Measurements from ENCODE around the gene MAPK8. TPM values are rescaled to one million over a fixed set of nuclear protein-coding genes. Genes with fewer than 3 reads are reported as not detected.

The MAPK8 gene
- total RNA-seq, 2 donors from 2014 or later = 39.3 to 74.4 TPM

DNA sequence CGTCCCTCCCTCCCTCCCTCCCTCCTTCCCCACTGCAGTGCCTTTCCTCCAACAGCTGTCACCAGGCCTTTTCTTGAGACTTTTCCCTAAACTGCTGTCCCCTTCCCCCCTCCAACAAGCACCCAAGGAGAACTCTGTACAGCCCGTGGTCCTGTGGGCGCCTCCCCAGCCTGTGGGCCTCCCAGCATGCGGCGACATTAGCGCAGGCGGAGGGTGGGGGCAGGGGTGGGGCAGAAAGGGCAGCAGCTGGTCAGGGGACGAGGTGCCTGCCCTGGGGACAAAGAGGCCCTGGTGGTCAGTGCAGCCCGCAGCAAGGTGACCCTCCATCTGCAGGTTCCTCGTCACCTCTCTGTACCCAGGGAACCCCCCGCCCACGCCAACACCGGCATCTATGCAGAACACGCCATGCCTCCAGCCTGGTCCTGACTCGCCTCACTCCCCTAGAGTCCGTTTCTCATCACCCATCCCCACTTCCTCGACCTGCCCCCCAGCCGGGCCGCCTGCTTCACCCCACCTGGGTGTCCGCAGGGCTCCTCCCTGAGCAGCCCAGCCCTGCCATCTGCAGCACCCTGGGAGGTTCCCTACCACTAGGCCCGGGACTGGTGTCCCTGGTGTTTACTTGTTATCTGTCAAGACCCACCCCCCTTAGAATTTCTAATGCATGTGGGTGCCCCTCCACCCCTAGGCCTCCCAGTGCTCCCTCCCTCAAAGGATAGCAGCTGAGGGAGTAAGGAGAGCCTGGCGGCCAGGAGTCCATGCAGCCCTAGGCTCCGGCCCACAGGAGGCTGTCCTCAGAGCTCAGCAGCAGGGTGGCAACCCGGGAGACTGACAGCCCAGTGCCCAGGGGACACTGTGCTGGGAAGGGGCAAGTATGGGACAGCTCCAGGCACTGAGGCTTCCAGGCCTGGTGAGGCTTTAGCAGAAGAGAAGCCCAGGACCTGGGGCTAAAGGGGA lies 150.6 kb downstream of the MAPK8 start:
- TF ChIP-seq, protein P1, sequence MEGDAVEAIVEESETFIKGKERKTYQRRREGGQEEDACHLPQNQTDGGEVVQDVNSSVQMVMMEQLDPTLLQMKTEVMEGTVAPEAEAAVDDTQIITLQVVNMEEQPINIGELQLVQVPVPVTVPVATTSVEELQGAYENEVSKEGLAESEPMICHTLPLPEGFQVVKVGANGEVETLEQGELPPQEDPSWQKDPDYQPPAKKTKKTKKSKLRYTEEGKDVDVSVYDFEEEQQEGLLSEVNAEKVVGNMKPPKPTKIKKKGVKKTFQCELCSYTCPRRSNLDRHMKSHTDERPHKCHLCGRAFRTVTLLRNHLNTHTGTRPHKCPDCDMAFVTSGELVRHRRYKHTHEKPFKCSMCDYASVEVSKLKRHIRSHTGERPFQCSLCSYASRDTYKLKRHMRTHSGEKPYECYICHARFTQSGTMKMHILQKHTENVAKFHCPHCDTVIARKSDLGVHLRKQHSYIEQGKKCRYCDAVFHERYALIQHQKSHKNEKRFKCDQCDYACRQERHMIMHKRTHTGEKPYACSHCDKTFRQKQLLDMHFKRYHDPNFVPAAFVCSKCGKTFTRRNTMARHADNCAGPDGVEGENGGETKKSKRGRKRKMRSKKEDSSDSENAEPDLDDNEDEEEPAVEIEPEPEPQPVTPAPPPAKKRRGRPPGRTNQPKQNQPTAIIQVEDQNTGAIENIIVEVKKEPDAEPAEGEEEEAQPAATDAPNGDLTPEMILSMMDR (IDR thresholded peaks at IDR 0.05) = no peak
- no peak for TF ChIP-seq POLR2A (IDR thresholded peaks at IDR 0.05)
- no peak for TF ChIP-seq POLR2AphosphoS5 (IDR thresholded peaks at IDR 0.05)
- Histone ChIP-seq H3K4me3 (no peak overlapping the region), H3K36me3 (no peaks in the 10 kb centered on the region), H3K27ac (no peak overlapping the region), H3K27me3 (replicated peaks; ENCODE audit: insufficient read depth) (no peaks in the 10 kb centered on the region), H3K4me1 (replicated peaks) (no peaks in the 10 kb centered on the region), H3K9me3 (no peaks in the 10 kb centered on the region)
- 72% methylated on average over 22 of the region's 24 CpGs for WGBS
- DNase-seq (ENCODE audit: low spot score) = no peak
- intact Hi-C loops (cut with DNase I) = no loop called here

DNA sequence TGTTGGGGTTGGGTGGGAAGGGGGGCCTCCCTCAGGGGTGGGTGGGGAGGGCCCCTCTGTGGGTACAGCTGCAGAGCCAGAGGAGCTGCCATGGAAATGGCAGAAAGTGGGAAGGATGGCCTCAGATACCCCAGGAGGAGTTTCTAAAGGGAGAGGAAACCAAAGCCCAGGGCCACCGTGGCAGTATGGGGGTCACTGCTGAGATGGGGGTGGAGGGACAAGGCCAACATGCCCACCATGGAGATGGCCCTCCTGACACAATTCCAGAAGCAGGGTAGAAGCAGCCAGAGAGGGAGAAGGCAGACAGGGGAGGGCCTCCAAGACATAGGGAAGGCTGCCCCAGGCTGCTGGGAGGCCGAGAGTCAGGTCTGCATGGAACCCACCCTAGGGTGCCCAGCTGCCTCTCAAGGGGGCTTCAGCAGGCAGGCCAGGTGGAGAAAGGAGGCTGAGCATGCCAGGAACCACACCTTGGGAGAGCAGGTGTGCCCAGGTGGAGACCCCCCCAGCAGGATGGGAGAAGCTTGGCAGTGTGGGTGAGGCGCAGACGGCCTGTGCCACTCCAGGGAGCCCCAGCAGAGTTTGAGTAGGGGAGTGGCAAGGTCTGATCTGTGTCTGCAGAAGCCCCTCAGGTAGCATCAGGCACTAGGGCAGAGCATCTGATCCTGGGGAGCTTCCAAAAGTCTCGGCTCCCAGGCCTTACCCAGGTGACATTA lies 151.6 kb downstream of the MAPK8 start:
- intact Hi-C loops (cut with DNase I) = no loop called here
- TF ChIP-seq POLR2A (IDR thresholded peaks at IDR 0.05) (no peak), POLR2AphosphoS5 (IDR thresholded peaks at IDR 0.05) (no peak)
- TF ChIP-seq, protein P1 (IDR thresholded peaks at IDR 0.05) = no peak
- 73% methylated on average over 5 of the region's 5 CpGs for WGBS
- no peaks in the 10 kb centered on the region for H3K27me3 ChIP-seq (replicated peaks; ENCODE audit: insufficient read depth)
- no peaks in the 10 kb centered on the region for H3K9me3 ChIP-seq
- no peaks in the 10 kb centered on the region for H3K4me1 ChIP-seq (replicated peaks)
- no peak for DNase-seq (ENCODE audit: low spot score)
- no peaks in the 10 kb centered on the region for H3K36me3 ChIP-seq
- H3K4me3 ChIP-seq = no peak overlapping the region
- no peak overlapping the region for H3K27ac ChIP-seq

DNA sequence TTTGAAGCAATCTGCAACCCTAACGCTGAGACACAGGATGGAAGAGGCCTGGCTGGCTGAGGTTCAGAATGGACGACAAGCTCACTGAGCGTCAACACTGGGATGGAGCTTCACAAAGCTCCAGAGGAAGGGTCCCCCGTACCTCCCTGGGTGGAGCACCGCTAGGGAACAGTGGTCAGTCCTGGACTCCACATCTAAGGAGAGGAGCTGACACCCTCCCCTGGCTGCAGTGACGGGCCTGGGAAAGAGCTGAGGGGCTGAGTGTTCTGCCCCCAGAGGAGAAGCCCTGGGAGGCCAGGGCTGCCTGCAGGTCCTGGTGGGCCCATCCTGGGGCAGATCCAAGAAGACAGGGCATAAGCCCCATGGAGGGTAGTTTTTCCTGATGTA lies 152.2 kb downstream of the MAPK8 start:
- TF ChIP-seq POLR2A (IDR thresholded peaks at IDR 0.05) (no peak), POLR2AphosphoS5 (IDR thresholded peaks at IDR 0.05) (no peak)
- TF ChIP-seq, protein P1 (IDR thresholded peaks at IDR 0.05) = no peak
- DNase-seq (ENCODE audit: low spot score) = no peak
- 80% methylated on average over 6 of the region's 6 CpGs for WGBS
- Histone ChIP-seq H3K4me3 (no peak overlapping the region), H3K9me3 (no peaks in the 10 kb centered on the region), H3K36me3 (no peaks in the 10 kb centered on the region), H3K4me1 (replicated peaks) (no peaks in the 10 kb centered on the region), H3K27me3 (replicated peaks; ENCODE audit: insufficient read depth) (no peaks in the 10 kb centered on the region), H3K27ac (no peak overlapping the region)
- intact Hi-C loops (cut with DNase I) = no loop called here

DNA sequence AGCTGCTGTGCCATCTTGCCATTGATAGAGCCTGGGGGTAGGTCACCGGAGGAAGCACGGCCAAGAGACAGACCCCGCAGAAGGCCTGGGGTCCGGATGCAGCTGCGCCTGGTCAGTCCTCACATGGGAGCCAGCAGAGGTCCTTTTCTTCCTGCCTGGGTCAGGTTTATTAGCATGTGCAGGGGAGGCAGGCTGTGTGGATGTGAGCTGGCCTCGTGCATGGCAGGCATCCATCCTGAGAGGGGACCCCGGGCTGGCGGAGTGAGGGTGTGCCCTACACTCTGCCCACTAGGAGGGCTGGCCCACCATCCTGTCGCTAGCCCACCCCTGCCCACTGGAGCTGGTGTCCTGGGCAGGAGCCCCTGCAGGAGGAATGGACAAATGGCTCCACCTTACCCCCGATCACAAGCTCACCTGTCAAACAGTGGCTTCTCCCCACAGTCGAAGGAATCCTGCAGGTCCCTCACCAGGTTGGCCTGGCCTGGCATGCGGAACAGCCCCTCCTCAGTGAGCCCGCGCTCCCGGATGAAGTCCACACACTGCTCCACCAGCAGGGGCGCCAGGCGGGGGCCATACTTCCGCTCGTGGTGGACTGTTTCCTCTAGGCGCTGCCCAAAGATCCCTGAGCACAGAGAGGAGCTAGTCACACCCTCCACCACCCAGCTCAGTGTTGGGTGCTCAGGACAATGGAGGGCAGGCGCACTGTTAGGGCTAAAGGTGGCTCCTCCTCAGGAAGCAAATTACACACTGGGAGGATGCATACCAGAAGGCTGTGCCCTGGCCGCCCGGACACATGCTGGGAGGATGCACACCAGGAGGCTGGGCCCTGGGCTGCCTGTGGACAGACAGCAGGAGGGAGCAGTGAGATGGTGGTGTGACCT lies 153.0 kb downstream of the MAPK8 start:
- TF ChIP-seq, protein P1 (IDR thresholded peaks at IDR 0.05) = no peak
- TF ChIP-seq POLR2AphosphoS5 (IDR thresholded peaks at IDR 0.05) (no peak), POLR2A (IDR thresholded peaks at IDR 0.05) (no peak)
- intact Hi-C loops (cut with DNase I) = no loop called here
- Histone ChIP-seq H3K4me3 (no peak overlapping the region), H3K27ac (no peak overlapping the region), H3K4me1 (replicated peaks) (no peaks in the 10 kb centered on the region), H3K9me3 (no peaks in the 10 kb centered on the region), H3K36me3 (no peaks in the 10 kb centered on the region), H3K27me3 (replicated peaks; ENCODE audit: insufficient read depth) (no peaks in the 10 kb centered on the region)
- DNase-seq (ENCODE audit: low spot score) = no peak
- WGBS = 81% methylated on average over 15 of the region's 23 CpGs
